ENCODE results near the gene INTS1.

INTS1 gene

DNA sequence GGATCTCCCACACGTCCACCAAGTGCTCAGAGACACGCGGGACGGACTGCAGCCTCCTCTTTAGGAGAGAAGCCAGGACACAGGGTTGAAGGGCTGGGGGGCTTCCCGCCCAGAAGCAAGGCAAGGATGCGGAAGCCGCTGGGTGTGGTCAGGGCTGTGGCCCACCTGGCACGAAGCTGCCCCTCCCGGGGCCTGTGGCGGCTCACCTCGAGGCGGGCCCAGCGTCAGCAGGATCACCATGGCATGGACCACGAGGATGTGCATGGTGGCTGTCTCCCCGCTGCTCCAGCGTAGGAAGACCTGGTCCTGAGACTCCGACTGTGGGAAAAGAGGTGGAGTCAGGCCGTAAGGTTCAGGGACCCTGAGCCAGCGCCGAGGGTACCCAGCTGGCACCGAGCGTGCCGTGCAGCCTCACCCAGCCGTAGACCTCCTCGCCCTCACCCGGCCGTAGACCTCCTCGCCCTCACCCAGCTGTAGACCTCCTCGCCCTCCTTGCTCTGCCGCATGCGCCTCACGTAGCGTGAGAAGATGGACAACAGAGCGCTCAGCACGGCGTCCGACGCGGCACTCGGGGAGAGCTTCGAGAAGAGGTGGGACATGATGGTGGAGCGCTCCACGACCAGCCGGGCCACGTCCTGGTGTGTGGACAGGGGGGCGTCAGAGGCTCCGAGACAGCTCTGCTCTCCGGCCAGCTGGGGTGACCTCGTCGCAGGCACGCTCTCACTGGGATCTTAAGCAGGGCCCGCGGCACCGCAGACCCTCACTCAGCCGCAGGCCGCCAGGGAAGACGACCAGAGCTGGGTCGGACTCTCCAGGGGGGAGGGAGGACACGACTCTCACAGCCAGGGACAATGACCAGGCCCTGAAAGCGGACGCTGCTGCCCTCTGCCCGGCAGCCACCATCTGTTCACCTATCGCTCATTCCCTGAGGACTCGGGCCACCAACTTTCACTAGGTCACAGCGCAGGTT is 20.4 kb downstream of the INTS1 start:
- Histone ChIP-seq H3K27me3 (ENCODE audit: insufficient read depth, low read length) (no peaks in the 10 kb centered on the region), H3K4me1 (ENCODE audit: insufficient read depth, low read length, severe bottlenecking) (no peaks in the 10 kb centered on the region), H3K9me2 (ENCODE audit: low read depth, low read length) (no peaks in the 10 kb centered on the region), H3K9ac (ENCODE audit: low read length) (no peak overlapping the region), H4K20me1 (ENCODE audit: insufficient read depth, low read length) (no peaks in the 10 kb centered on the region), H3K79me2 (ENCODE audit: insufficient read depth, low read length) (no peaks in the 10 kb centered on the region), H3F3A (ENCODE audit: insufficient read depth, low read length) (no peaks in the 10 kb centered on the region), H2AFZ (ENCODE audit: low read length) (no peak overlapping the region), H3K36me3 (ENCODE audit: insufficient read depth, low read length) (peaks cover 78% of the 10 kb centered on the region), H3K4me2 (ENCODE audit: low read length) (no peak overlapping the region), H3K27ac (ENCODE audit: low read depth, low read length, poor library complexity, severe bottlenecking) (no peak overlapping the region), H3K9me3 (ENCODE audit: low read length) (no peaks in the 10 kb centered on the region), H3K4me3 (ENCODE audit: low read depth, low read length, poor library complexity, severe bottlenecking) (no peak overlapping the region)
- TF ChIP-seq, protein P1, sequence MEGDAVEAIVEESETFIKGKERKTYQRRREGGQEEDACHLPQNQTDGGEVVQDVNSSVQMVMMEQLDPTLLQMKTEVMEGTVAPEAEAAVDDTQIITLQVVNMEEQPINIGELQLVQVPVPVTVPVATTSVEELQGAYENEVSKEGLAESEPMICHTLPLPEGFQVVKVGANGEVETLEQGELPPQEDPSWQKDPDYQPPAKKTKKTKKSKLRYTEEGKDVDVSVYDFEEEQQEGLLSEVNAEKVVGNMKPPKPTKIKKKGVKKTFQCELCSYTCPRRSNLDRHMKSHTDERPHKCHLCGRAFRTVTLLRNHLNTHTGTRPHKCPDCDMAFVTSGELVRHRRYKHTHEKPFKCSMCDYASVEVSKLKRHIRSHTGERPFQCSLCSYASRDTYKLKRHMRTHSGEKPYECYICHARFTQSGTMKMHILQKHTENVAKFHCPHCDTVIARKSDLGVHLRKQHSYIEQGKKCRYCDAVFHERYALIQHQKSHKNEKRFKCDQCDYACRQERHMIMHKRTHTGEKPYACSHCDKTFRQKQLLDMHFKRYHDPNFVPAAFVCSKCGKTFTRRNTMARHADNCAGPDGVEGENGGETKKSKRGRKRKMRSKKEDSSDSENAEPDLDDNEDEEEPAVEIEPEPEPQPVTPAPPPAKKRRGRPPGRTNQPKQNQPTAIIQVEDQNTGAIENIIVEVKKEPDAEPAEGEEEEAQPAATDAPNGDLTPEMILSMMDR (IDR thresholded peaks at IDR 0.05; ENCODE audit: low read length) = no peak
- no peak for TF ChIP-seq EZH2 (IDR thresholded peaks at IDR 0.05; ENCODE audit: borderline replicate concordance, low read length)

DNA sequence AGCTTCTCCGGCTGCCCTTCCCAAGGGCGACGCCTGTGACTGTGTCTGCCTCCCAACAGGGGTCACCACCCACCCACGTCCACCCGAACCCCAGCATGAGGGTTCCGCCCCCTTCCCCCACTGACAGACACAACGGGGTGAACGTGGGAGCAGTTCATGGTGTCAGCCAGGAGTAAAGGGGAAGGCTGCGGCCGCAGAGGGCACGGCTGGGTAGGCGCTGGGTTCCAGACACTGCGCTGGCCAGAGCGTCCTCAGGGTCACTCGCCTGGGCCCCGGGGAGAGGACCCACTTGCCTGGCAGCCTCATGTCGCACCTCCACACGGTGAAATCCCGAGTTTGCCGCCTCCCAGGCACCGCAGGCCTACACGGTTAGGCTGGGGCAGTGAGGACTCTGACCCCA is 21.1 kb downstream of the INTS1 start:
- no peak overlapping the region for H3K27ac ChIP-seq (ENCODE audit: low read depth, low read length, poor library complexity, severe bottlenecking)
- no peaks in the 10 kb centered on the region for H3K27me3 ChIP-seq (ENCODE audit: insufficient read depth, low read length)
- no peaks in the 10 kb centered on the region for H3K9me3 ChIP-seq (ENCODE audit: low read length)
- no peaks in the 10 kb centered on the region for H3K79me2 ChIP-seq (ENCODE audit: insufficient read depth, low read length)
- H3K36me3 ChIP-seq (ENCODE audit: insufficient read depth, low read length) = peaks cover 83% of the 10 kb centered on the region
- no peaks in the 10 kb centered on the region for H4K20me1 ChIP-seq (ENCODE audit: insufficient read depth, low read length)
- no peaks in the 10 kb centered on the region for H3K4me1 ChIP-seq (ENCODE audit: insufficient read depth, low read length, severe bottlenecking)
- no peak overlapping the region for H3K4me2 ChIP-seq (ENCODE audit: low read length)
- H3F3A ChIP-seq (ENCODE audit: insufficient read depth, low read length) = no peaks in the 10 kb centered on the region
- no peak overlapping the region for H3K4me3 ChIP-seq (ENCODE audit: low read depth, low read length, poor library complexity, severe bottlenecking)
- TF ChIP-seq EZH2 (IDR thresholded peaks at IDR 0.05; ENCODE audit: borderline replicate concordance, low read length) = no peak
- TF ChIP-seq, protein P1 (IDR thresholded peaks at IDR 0.05; ENCODE audit: low read length) = no peak
- H2AFZ ChIP-seq (ENCODE audit: low read length) = no peak overlapping the region
- H3K9ac ChIP-seq (ENCODE audit: low read length) = no peak overlapping the region
- H3K9me2 ChIP-seq (ENCODE audit: low read depth, low read length) = no peaks in the 10 kb centered on the region

DNA sequence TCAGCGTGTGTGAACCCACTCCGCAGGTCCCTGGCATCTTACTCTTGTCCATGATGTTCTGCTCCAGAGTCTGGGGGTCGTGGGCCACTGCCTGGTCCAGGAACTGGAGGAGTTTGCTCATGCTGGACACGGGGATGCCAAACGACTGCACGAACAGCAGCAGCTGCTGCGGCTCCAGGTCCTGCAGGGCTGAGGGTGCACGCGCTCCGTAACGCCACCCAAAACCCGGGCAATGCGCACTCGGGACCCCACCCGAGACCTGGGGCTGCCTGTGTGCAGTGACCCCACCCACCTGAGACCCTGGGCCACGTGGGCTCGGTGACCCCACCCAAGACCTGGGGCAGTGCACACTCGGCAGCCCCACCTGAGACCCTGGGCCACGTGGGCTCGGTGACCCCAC is 22.9 kb downstream of the INTS1 start:
- H3K79me2 ChIP-seq (ENCODE audit: insufficient read depth, low read length) = no peaks in the 10 kb centered on the region
- H3K4me2 ChIP-seq (ENCODE audit: low read length) = no peak overlapping the region
- no peak overlapping the region for H2AFZ ChIP-seq (ENCODE audit: low read length)
- H3K9me2 ChIP-seq (ENCODE audit: low read depth, low read length) = no peaks in the 10 kb centered on the region
- no peaks in the 10 kb centered on the region for H3F3A ChIP-seq (ENCODE audit: insufficient read depth, low read length)
- H3K9ac ChIP-seq (ENCODE audit: low read length) = no peak overlapping the region
- H4K20me1 ChIP-seq (ENCODE audit: insufficient read depth, low read length) = no peaks in the 10 kb centered on the region
- no peaks in the 10 kb centered on the region for H3K4me1 ChIP-seq (ENCODE audit: insufficient read depth, low read length, severe bottlenecking)
- H3K36me3 ChIP-seq (ENCODE audit: insufficient read depth, low read length) = peaks cover 81% of the 10 kb centered on the region
- H3K9me3 ChIP-seq (ENCODE audit: low read length) = no peaks in the 10 kb centered on the region
- no peaks in the 10 kb centered on the region for H3K27me3 ChIP-seq (ENCODE audit: insufficient read depth, low read length)
- TF ChIP-seq, protein P1 (IDR thresholded peaks at IDR 0.05; ENCODE audit: low read length) = no peak
- TF ChIP-seq EZH2 (IDR thresholded peaks at IDR 0.05; ENCODE audit: borderline replicate concordance, low read length) = no peak
- no peak overlapping the region for H3K27ac ChIP-seq (ENCODE audit: low read depth, low read length, poor library complexity, severe bottlenecking)
- no peak overlapping the region for H3K4me3 ChIP-seq (ENCODE audit: low read depth, low read length, poor library complexity, severe bottlenecking)

All from OCI-LY1 (cell line).